ENCODE data around the gene ZKSCAN1.
A peak's percentile ranks its signal among the peaks of the same experiment; 100 is the strongest.

Gene ZKSCAN1

DNA sequence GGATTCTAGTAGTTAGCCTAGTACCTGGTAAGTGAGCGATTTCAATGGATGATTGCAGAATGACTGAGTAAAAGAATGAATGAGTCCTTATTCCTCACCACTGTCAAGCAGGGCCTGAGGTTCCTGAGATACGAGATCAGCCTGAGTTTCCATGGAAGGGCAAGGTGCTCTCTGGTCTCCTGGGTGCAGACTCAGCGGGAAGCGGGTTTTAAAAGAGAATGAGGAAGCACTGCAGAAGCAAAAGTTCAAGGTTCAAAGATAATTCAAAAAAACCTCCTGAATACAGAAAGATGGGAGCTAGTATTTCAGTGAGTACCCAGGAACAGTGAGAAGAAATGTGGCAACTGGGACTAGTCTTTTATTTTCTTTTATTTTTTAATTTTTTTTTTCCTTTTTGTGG is 61.8 kb downstream of the ZKSCAN1 start:
- TF ChIP-seq CTCF (IDR thresholded peaks at IDR 0.05) = no peak
- Histone ChIP-seq H3K4me3 (ENCODE audit: low read depth in 1 of 2, low read length in 1 of 2) (no peak overlapping the region), H3K4me1 (ENCODE audit: control insufficient read depth in 1 of 2, insufficient read depth in 1 of 2, low read depth in 1 of 2, low read length in 1 of 2) (peaks cover 9 to 12% of the 10 kb centered on the region in 2 experiments), H3K9me3 (peaks cover 7% of the 10 kb centered on the region), H3K27ac (no peak overlapping the region), H3K36me3 (peaks cover 52% of the 10 kb centered on the region), H3K27me3 (no peaks in the 10 kb centered on the region)

- H3K36me3 ChIP-seq = peaks cover 33% of the 10 kb centered on the region
- no peak overlapping the region for H3K4me3 ChIP-seq (ENCODE audit: low read depth in 1 of 2, low read length in 1 of 2)
Measured at GRCh38 chr7:100079024-100079560, 63.7 kb downstream of the ZKSCAN1 start.

DNA sequence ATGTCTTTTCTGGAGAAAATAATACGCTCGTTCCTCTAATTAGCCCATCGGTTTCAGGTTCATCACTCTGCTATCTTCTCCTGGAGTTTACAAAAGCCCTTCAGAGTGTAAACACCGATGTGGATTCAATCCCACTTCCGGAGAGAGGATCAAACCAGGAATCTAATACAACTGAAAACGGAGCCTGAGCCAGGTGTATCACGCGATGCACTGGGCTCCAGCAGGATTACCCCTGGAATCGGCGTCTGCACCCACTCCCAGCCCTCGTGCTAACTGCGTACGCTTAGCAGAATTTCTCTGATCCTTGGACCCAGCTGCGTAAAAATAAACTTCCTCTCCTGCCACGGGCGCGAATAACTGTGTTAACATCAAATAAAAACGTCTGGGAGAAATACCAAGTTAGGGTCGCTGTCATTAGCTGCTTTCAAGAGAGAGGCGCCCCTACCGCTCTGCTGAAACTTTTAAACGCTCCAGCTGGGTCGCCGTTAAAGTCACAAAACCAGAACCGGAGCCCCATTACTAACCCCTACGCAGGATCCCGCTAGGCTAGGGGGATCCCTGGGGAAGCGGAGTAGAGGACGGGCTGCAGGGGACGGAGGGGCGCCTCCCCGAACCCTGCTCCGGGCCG is 65.6 kb downstream of the ZKSCAN1 start:
- Histone ChIP-seq H3K36me3 (peaks cover 16% of the 10 kb centered on the region), H3K4me3 (ENCODE audit: low read depth in 1 of 2, low read length in 1 of 2) (peak overlapping the region; percentile 76 to 80), H3K27ac (peak overlapping the region; percentile 94), H3K27me3 (no peaks in the 10 kb centered on the region), H3K9me3 (no peaks in the 10 kb centered on the region), H3K4me1 (ENCODE audit: control insufficient read depth in 1 of 2, insufficient read depth in 1 of 2, low read depth in 1 of 2, low read length in 1 of 2) (peaks cover 27 to 30% of the 10 kb centered on the region in 2 experiments)
- no peak for TF ChIP-seq CTCF (IDR thresholded peaks at IDR 0.05)

More at GRCh38 chr7:100079024-100079560, 63.7 kb downstream of the ZKSCAN1 start:
- no peak for TF ChIP-seq CTCF (IDR thresholded peaks at IDR 0.05)
- no peaks in the 10 kb centered on the region for H3K9me3 ChIP-seq
- H3K27ac ChIP-seq = no peak overlapping the region
- H3K4me1 ChIP-seq (ENCODE audit: control insufficient read depth in 1 of 2, insufficient read depth in 1 of 2, low read depth in 1 of 2, low read length in 1 of 2) = peaks cover 21 to 23% of the 10 kb centered on the region in 2 experiments
- no peaks in the 10 kb centered on the region for H3K27me3 ChIP-seq

DNA sequence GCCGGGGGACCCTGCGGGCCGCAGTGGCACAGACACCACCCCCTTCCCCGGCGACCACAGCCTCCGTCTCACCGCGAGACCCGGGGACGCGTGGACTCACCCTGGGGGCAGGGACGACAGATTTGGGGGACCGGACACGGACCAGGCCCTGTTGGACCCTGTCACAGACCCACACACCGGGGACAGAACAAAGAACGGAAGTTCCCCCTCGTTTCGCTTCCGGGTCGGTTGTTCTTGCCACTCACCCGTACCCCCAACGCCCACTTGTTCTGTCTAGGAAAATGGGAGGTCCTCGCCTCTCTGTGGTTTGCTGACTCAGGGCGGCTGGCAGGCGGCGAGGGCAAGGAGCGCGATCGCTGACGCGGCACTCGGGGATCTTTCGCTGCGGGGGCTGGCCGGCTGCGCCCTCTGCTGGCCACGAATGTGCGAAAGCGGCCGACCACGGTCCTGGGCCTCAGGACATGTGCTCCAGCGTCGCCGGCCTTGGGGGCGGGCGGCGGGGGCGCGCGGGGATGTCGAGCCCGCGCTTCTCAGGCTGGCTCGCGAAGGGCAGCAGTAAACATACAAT is 66.2 kb downstream of the ZKSCAN1 start, which contains the start of gene ZNF3:
Gene ZNF3, minus strand, starts transcription at position 189 of the 568 bp plus-strand sequence. CDS start 4,366 bp downstream, outside the sequence.
- peak; percentile 94 for TF ChIP-seq CTCF (IDR thresholded peaks at IDR 0.05)
- Histone ChIP-seq H3K4me3 (ENCODE audit: low read depth in 1 of 2, low read length in 1 of 2) (peak within 1 kb of the TSS; percentile 76 to 80), H3K36me3 (peaks cover 11% of the 10 kb centered on the region), H3K4me1 (ENCODE audit: control insufficient read depth in 1 of 2, insufficient read depth in 1 of 2, low read depth in 1 of 2, low read length in 1 of 2) (peaks cover 32 to 36% of the 10 kb centered on the region in 2 experiments), H3K27ac (peak within 1 kb of the TSS; percentile 94), H3K27me3 (no peaks in the 10 kb centered on the region), H3K9me3 (no peaks in the 10 kb centered on the region)

- Histone ChIP-seq H3K4me1 (ENCODE audit: control insufficient read depth in 1 of 2, insufficient read depth in 1 of 2, low read depth in 1 of 2, low read length in 1 of 2) (peaks cover 35 to 38% of the 10 kb centered on the region in 2 experiments), H3K9me3 (no peaks in the 10 kb centered on the region), H3K27me3 (no peaks in the 10 kb centered on the region), H3K27ac (peak overlapping the region; percentile 94), H3K36me3 (peaks cover 5% of the 10 kb centered on the region), H3K4me3 (ENCODE audit: low read depth in 1 of 2, low read length in 1 of 2) (peak overlapping the region; percentile 76 to 80)
- no peak for TF ChIP-seq CTCF (IDR thresholded peaks at IDR 0.05)
Measured at GRCh38 chr7:100082978-100083377, 67.6 kb downstream of the ZKSCAN1 start.
